SH-SY5Y (cell line): ENCODE results near the gene CASP10.

Experiments used
- GATA2 ChIP-seq: IDR thresholded peaks from 2 replicates; pipeline ENCODE4 v1.6.1; 2011; ENCODE audit warnings: mild to moderate bottlenecking, low read depth, low read length
- GATA3 ChIP-seq: IDR thresholded peaks from 2 replicates; pipeline ENCODE4 v1.6.1; 2011; ENCODE audit warnings: low read depth, mild to moderate bottlenecking, low read length, moderate library complexity

- no peak for TF ChIP-seq GATA2
- no peak for TF ChIP-seq GATA3
Observed at GRCh38 chr2:201208563-201209252, 25.8 kb downstream of the CASP10 start.
